SK-N-SH (cell line): ENCODE results near the gene RAG2. TPM values are rescaled to one million over a fixed set of nuclear protein-coding genes. Genes with fewer than 3 reads are reported as not detected.

ENCODE experiments used
- CTCF ChIA-PET: fragments of 300-600, 350-600 bp; formaldehyde crosslinking; extraction: SDS; loops from one replicate; lab custom pipeline; 2021; lab: Yijun Ruan, JAX
- POLR2A ChIA-PET: fragments of 350-600 bp; sonication (Branson Sonifier 250); formaldehyde crosslinking; extraction: SDS; loops from one replicate; lab custom pipeline; 2020; ENCODE audit warnings: antibody characterized with exemption, inconsistent platforms; lab: Yijun Ruan, JAX
- DNase-seq: peaks from one replicate; pipeline ENCODE4 v3.0.0; 2012
- H2AFZ ChIP-seq: fragments of 200-600 bp; sonication (generic); 2 replicates; pipeline ENCODE4 v1.8.1; 2016; ENCODE audit warnings: antibody characterized with exemption, mild to moderate bottlenecking, low read depth
- H3F3A ChIP-seq: fragments of 200-600 bp; sonication (generic); replicated peaks from 2 replicates; pipeline ENCODE3; 2016; ENCODE audit warnings: antibody characterized with exemption, mild to moderate bottlenecking; ENCODE audit not compliant: insufficient read depth
- H3K27ac ChIP-seq, 2 experiments: fragments of 200-500 bp in 1 of 2; fragments of 200-600 bp in 1 of 2; sonication (Bioruptor generic) in 1 of 2; sonication (generic), shearing (Covaris generic) in 1 of 2; 2 replicates each; pipeline versions ENCODE4 v1.5.1 to v1.6.1; 2014 to 2016; ENCODE audit warnings: low read depth in 2 of 2, inconsistent platforms in 1 of 2, low read length in 1 of 2, mild to moderate bottlenecking in 1 of 2, mixed read lengths in 1 of 2
- H3K27me3 ChIP-seq: fragments of 200-600 bp; sonication (generic), shearing (Covaris generic); 2 replicates; pipeline ENCODE4 v1.6.1; 2016; ENCODE audit warnings: mixed run types; ENCODE audit not compliant: insufficient read depth
- H3K36me3 ChIP-seq, 2 experiments: fragments of 200-500 bp in 1 of 2; fragments of 200-600 bp in 1 of 2; sonication (Bioruptor generic) in 1 of 2; sonication (generic) in 1 of 2; replicated peaks in 1 of 2; 2 replicates each; pipeline versions ENCODE3 to v1.5.1; 2014 to 2016; ENCODE audit warnings: low read length in 1 of 2, mild to moderate bottlenecking in 1 of 2; ENCODE audit not compliant: insufficient read depth in 2 of 2, control insufficient read depth in 1 of 2
- H3K4me1 ChIP-seq, 2 experiments: fragments of 200-500 bp in 1 of 2; fragments of 200-600 bp in 1 of 2; sonication (Bioruptor generic) in 1 of 2; sonication (generic), shearing (Covaris generic) in 1 of 2; 2 replicates each; pipeline versions ENCODE4 v1.5.1 to v1.6.1; 2014 to 2016; ENCODE audit warnings: low read depth in 1 of 2, low read length in 1 of 2, mixed run types in 1 of 2; ENCODE audit not compliant: insufficient read depth in 2 of 2, control insufficient read depth in 1 of 2
- H3K4me2 ChIP-seq: fragments of 200-600 bp; sonication (generic), shearing (Covaris generic); 2 replicates; pipeline ENCODE4 v1.6.1; 2017; ENCODE audit warnings: mixed run types
- H3K4me3 ChIP-seq, 2 experiments: fragments of 200-500 bp in 1 of 2; fragments of 200-600 bp in 1 of 2; sonication (Bioruptor generic) in 1 of 2; sonication (generic), shearing (Covaris generic) in 1 of 2; 2 replicates each; pipeline versions ENCODE4 v1.5.1 to v1.8.1; 2014 to 2016; ENCODE audit warnings: low read depth in 2 of 2, inconsistent platforms in 1 of 2, low read length in 1 of 2, mild to moderate bottlenecking in 1 of 2, mixed read lengths in 1 of 2, moderate library complexity in 1 of 2
- H3K79me2 ChIP-seq: fragments of 200-600 bp; sonication (generic); 2 replicates; pipeline ENCODE4 v1.8.1; 2017; ENCODE audit warnings: mild to moderate bottlenecking; ENCODE audit not compliant: insufficient read depth
- H3K9ac ChIP-seq: fragments of 200-600 bp; sonication (generic); 2 replicates; pipeline ENCODE4 v1.6.1; 2017; ENCODE audit warnings: mixed run types
- H3K9me2 ChIP-seq: fragments of 200-600 bp; sonication (generic); 2 replicates; pipeline ENCODE4 v1.6.1; 2017; ENCODE audit warnings: mixed run types
- H3K9me3 ChIP-seq: fragments of 200-600 bp; sonication (generic); 2 replicates; pipeline ENCODE4 v1.6.1; 2017; ENCODE audit warnings: mixed run types, mild to moderate bottlenecking, moderate library complexity
- H4K20me1 ChIP-seq: fragments of 200-600 bp; sonication (generic); 2 replicates; pipeline ENCODE4 v1.6.1; 2017; ENCODE audit warnings: mild to moderate bottlenecking, mixed run types; ENCODE audit not compliant: insufficient read depth
- ELF1 ChIP-seq: IDR thresholded peaks from 2 replicates; pipeline ENCODE4 v1.4.0; 2012
- EZH2phosphoT487 ChIP-seq: fragments of 200-600 bp; sonication (generic); IDR thresholded peaks from 2 replicates; pipeline ENCODE4 v1.6.1; 2017; ENCODE audit warnings: low read depth, mixed run types, mild to moderate bottlenecking, antibody characterized with exemption, moderate library complexity, borderline replicate concordance
- FOSL2 ChIP-seq: IDR thresholded peaks from 2 replicates; pipeline ENCODE4 v1.4.0; 2012; ENCODE audit warnings: low read depth, mild to moderate bottlenecking, moderate library complexity, borderline replicate concordance
- FOXJ3 ChIP-seq: sonication (generic); formaldehyde crosslinking; IDR thresholded peaks from 2 replicates; pipeline ENCODE4 v1.5.1; 2020; ENCODE audit warnings: mild to moderate bottlenecking, missing genetic modification reagents
- FOXM1 ChIP-seq: IDR thresholded peaks from 2 replicates; pipeline ENCODE4 v1.4.0; 2012; ENCODE audit warnings: low read depth, mild to moderate bottlenecking
- IRF3 ChIP-seq: fragments of 150-350 bp; IDR thresholded peaks from 2 replicates; pipeline ENCODE4 v1.6.1; 2016; ENCODE audit warnings: mild to moderate bottlenecking, low read depth, low read length
- JUND ChIP-seq: IDR thresholded peaks from 2 replicates; pipeline ENCODE4 v1.4.0; 2012
- MAX ChIP-seq: IDR thresholded peaks from 2 replicates; pipeline ENCODE4 v1.4.0; 2012; ENCODE audit warnings: low read depth
- MXI1 ChIP-seq: IDR thresholded peaks from 2 replicates; pipeline ENCODE4 v1.6.1; 2012; ENCODE audit warnings: mild to moderate bottlenecking, low read depth, low read length, improper control_type of control experiment
- NFIC ChIP-seq: IDR thresholded peaks from 2 replicates; pipeline ENCODE4 v1.4.0; 2012; ENCODE audit warnings: borderline replicate concordance
- NRF1 ChIP-seq: IDR thresholded peaks from 2 replicates; pipeline ENCODE4 v1.6.1; 2012; ENCODE audit warnings: low read depth, mild to moderate bottlenecking, low read length
- PBX3 ChIP-seq: IDR thresholded peaks from 2 replicates; pipeline ENCODE4; 2012
- POLR2AphosphoS5 ChIP-seq: IDR thresholded peaks from 2 replicates; pipeline ENCODE4 v1.6.1; 2012; ENCODE audit warnings: low read depth, low read length
- RFX5 ChIP-seq: IDR thresholded peaks from 2 replicates; pipeline ENCODE4 v1.6.1; 2012; ENCODE audit warnings: mild to moderate bottlenecking, improper control_type of control experiment, low read length
- RXRA ChIP-seq: IDR thresholded peaks from 2 replicates; pipeline ENCODE4 v1.4.0; 2012; ENCODE audit warnings: low read depth, mild to moderate bottlenecking, borderline replicate concordance
- SIN3A ChIP-seq: IDR thresholded peaks from 2 replicates; pipeline ENCODE4 v1.6.1; 2012; ENCODE audit warnings: low read depth, mild to moderate bottlenecking, low read length, moderate library complexity, borderline replicate concordance
- TAF1 ChIP-seq: IDR thresholded peaks from 2 replicates; pipeline ENCODE4 v1.6.1; 2012; ENCODE audit warnings: low read depth, mild to moderate bottlenecking, low read length, moderate library complexity, borderline replicate concordance
- TCF12 ChIP-seq: IDR thresholded peaks from 2 replicates; pipeline ENCODE4 v1.4.0; 2012
- TEAD4 ChIP-seq: IDR thresholded peaks from 2 replicates; pipeline ENCODE4 v1.4.0; 2012; ENCODE audit warnings: mild to moderate bottlenecking, borderline replicate concordance; ENCODE audit not compliant: insufficient read depth
- ZBTB33 ChIP-seq: IDR thresholded peaks from 2 replicates; pipeline ENCODE4 v1.4.0; 2012; ENCODE audit warnings: low read depth, borderline replicate concordance
- WGBS: methylation state at CpG from one replicate; pipeline ENCODE4 v1.1.6; 2017; ENCODE audit warnings: low lambda C conversion rate; 5-methylcytosine and 5-hydroxymethylcytosine counted together
- polyA plus RNA-seq, 3 experiments: library from polyadenylated mRNA; depleted of rRNA; stranded (reverse); fragments of >200 nt; gene quantifications; 2 replicates each; pipeline ENCODE4 v1.2.3, GENCODE V29; 2012

The RAG2 gene
- polyA plus RNA-seq, 1 of the 3 experiments (the other 2 are of a cell fraction) = 0.15 TPM

GRCh38 chr11:36569095-36569494 lies 28.9 kb downstream of the RAG2 start (continued):
- no peak for TF ChIP-seq JUND
- TF ChIP-seq FOSL2 = no peak
- no peak for TF ChIP-seq NFIC
- TF ChIP-seq IRF3 = no peak
- TF ChIP-seq SIN3A = no peak
- TF ChIP-seq, all 33 proteins: peak for 0

GRCh38 chr11:36567694-36568093 lies 30.3 kb downstream of the RAG2 start, which contains the start of gene RAG1:
TSS of gene RAG1 (plus strand) at chr11:36568007. CDS start at chr11:36573305, 5,298 bp downstream.
- H3K36me3 ChIP-seq = no peaks in the 10 kb centered on the region
- no peak within 1 kb of the TSS for H3K4me2 ChIP-seq
- H3K9ac ChIP-seq = no peak within 1 kb of the TSS
- no peak for TF ChIP-seq TEAD4
- TF ChIP-seq FOSL2 = no peak
- TF ChIP-seq MAX = no peak
- TF ChIP-seq FOXM1 = no peak
- no peak for TF ChIP-seq FOXJ3 (CRISPR knock-in tag)
- TF ChIP-seq SIN3A = no peak
- TF ChIP-seq RXRA = no peak
- no peak for TF ChIP-seq EZH2phosphoT487
- TF ChIP-seq MXI1 = no peak
- TF ChIP-seq TCF12 = no peak
- TF ChIP-seq POLR2AphosphoS5 = no peak
- TF ChIP-seq NRF1 = no peak
- no peak for TF ChIP-seq ELF1
- TF ChIP-seq ZBTB33 = no peak
- no peak for TF ChIP-seq JUND
- no peak for TF ChIP-seq NFIC
- no peak for TF ChIP-seq RFX5
- no peak for TF ChIP-seq TAF1
- TF ChIP-seq PBX3 = no peak
- no peaks in the 10 kb centered on the region for H3F3A ChIP-seq
- H2AFZ ChIP-seq = no peak within 1 kb of the TSS
- H3K79me2 ChIP-seq = no peaks in the 10 kb centered on the region
- H3K9me2 ChIP-seq = no peaks in the 10 kb centered on the region
- no peaks in the 10 kb centered on the region for H3K9me3 ChIP-seq
- WGBS = no CpG with 5 or more reads among the region's 1 CpG
- H3K27me3 ChIP-seq = no peaks in the 10 kb centered on the region; the same call in 1 of the 2 replicates
- ChIA-PET CTCF (interaction anchor here (0.6 to 5.1 kb wide), 5 partner anchors 8 to 145 kb away, joined by 3 to 58 read pairs (median 3); no protein-coding TSS in a partner anchor), POLR2A (no interaction called here)
- DNase-seq = no peak
- H3K4me3 ChIP-seq = no peak within 1 kb of the TSS
- no peaks in the 10 kb centered on the region for H4K20me1 ChIP-seq
- H3K4me1 ChIP-seq = peaks cover 0 to 34% of the 10 kb centered on the region in 2 experiments; a peak in 2 of 4 replicates
- H3K27ac ChIP-seq = peak within 1 kb of the TSS in 1 of 2 experiments; percentile 100; a peak in 2 of 4 replicates
